GM19372 (cell line): ENCODE data around the gene ALK.

Source experiments
- ATAC-seq: cut with Tn5 transposase; IDR thresholded peaks from one replicate; pipeline ENCODE4 v1.9.1; 2021; ENCODE audit warnings: mild to moderate bottlenecking, low read depth, moderate library complexity; ENCODE audit not compliant: unreplicated experiment

Gene ALK

DNA sequence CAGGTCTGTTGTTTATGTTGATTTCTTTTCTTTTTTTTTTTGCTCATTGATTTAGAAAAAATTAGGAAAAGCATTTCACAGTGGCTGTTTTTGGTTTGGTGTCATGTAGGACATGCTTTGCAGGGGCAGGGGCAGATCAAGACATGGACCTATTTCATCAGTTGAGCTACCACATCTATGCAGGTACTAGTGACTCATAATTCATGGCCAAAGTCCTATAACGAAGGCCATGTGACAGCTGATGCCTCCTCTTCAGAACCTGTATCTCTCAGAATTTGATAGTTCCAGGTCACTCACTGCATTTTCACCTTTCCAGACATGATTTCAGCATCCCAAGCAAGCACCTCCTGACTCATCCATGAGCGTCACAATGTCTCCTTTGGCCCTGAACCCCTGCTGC lies 195.8 kb downstream of the ALK start:
- no peak for ATAC-seq

DNA sequence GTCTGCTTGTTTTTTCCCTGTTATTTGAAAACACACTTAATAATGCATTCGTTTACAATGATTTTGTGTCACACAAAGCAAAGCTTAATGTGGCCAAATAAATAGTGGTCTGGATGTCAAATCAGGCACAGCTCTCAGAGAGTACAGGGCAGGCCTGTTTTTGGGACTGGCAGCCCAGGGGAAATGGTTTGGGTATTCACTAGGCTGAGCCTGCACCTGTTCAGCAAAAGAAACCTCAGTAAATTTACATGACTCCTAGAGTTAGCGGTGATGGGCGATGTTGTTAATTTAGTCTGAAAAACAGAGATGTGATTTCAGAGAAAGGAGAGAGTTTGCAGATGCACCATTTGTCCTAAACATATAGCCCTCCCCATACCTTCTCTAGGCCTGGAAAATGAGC lies 197.1 kb downstream of the ALK start:
- ATAC-seq, result no peak

GRCh38 chr2:29723255-29724001 lies 198.0 kb downstream of the ALK start:
- ATAC-seq, result peak; percentile 83

DNA sequence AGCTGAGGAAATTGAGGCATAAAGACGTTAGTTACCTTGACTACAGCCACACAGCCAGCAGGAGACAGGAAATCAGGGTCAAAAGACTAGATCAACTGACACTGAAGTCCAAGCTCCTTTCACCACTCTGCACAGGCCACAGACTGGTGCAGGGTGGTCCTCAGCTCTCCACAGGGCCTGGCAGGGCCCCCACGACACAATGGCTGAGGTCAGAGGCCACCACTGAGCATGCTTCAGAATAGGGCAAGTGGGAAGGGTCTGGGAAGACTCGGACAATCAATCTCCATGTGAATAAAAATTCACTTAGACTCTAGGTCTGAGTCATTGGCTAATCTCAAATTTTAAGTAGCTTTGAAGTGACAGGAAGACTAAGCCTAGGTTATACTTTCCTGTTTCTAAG lies 201.7 kb downstream of the ALK start:
- no peak for ATAC-seq

GRCh38 chr2:29718076-29718686 lies 203.2 kb downstream of the ALK start:
- ATAC-seq, result no peak

- no peak for ATAC-seq
These were observed 205.7 kb downstream of the ALK start for GRCh38 chr2:29715655-29716054.

DNA sequence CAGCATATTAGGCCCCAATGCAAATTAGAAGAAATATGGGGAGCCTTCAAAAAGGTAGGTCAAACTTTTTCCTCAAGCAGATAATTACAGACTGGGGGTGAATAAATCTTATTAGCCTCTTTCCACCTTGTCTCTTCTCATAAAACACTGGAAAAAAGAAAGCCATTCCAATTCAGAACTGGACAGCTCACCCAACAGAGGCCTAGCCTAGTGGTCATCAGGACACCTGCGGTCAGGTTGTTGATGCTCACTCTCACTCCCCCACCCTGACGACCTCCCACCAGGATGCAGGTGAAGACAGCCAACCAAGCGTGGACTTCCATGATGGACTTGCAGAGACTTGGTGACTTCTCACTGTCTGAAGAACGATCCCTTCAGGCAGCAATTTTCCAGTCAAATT lies 207.1 kb downstream of the ALK start:
- ATAC-seq, result no peak

DNA sequence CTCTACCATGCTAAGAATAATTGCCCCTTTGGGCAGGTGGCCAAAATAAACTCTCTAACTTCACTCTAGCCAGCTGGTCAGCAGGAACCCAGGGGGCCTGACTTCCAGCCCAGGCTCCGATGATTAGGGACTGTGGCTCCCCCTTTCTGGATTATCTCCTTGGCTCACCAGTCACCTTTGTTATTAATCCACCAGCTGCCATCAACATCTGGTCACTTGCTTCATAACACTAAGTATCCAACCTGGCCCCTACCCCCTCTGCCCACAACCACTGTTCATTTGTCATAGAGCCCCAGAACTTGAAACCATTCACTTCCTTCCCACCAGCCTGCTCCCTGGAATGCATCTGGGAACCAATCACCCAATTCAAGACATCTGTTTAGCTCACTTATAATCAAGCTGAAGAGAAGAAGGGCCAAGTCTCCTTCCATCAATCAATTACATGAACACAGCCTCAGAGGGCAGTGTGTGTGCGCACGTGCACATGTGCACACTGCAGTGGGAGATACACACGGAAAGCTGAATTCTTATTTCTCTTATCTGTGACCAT lies 215.1 kb downstream of the ALK start:
- ATAC-seq, result no peak

DNA sequence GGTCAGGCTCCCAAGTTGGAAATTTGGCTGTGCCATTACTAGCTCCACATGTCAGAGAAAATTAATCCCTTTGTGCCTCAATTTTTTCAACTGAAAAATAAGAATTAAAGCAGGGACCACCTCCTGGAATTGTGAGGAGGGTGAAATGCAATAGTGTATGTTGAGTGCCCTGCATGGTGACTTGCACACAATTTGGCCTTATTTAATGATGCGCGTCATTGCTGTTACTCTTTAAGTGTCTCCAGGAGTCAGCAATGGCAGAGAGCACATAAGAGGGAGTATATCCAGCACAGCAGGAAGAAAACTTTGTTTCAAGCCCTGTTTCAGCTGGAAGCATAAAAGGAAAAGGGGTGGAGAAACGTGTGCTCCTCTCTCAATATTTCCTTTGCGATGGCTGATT lies 215.8 kb downstream of the ALK start:
- no peak for ATAC-seq

- no peak for ATAC-seq
These were observed 218.1 kb downstream of the ALK start for GRCh38 chr2:29703336-29703735.

DNA sequence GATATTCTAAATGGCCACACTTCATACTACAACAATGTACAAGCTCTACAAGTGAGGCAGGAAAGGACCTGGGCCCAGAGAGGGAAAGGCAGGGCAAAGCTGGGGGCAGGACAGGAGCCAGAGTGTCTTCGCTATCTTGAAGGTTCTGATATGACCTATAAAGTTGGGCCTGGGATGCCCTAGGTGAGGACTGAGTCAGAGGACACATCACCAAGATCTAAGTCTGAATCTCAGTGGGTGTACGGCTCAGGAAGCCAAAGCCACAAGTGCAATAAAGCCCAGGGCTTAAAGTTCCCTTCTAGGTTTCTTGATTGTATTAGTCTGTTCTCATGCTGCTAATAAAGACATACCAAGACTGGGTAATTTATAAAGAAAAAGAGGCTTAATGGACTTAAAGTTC lies 219.1 kb downstream of the ALK start:
- ATAC-seq, result no peak

DNA sequence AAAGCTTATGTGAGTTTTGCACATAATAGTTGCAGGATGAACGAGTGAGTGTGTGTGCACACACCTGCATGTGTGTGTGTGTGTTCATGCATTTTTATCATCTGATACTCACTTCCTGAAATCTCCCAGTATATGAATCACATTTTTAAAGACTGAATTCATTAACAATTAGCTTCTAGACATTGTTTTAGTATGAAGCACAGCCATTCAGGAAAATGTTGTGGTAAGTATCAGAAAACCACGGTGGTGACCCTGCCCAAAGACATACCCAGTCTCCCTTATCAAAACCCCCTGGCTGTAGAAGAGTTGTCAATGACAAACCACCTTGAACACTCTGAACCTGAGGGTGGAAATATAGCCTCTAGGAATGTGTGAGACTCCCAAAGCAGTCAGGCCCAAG lies 220.8 kb downstream of the ALK start:
- ATAC-seq, result no peak

GRCh38 chr2:29699045-29699444 lies 222.3 kb downstream of the ALK start:
- ATAC-seq, result no peak

DNA sequence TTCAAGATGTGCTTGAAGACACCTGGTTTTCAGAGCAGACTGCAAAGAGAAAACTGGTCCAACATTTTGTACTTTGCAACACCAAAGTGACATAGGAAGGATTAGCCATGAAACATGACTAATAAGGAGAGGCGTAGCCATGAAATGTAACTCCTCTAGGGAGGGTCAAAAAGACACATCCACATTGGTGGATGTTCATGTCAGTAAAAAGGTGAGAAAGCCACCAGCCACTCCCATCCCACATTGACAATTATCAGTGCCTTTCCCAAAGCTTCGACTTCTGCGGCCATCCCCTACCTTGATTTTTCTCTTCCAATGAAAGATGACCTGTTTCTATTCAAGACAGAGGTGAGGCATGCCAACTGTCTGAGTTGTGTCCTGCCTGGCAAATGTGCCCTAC lies 223.2 kb downstream of the ALK start:
- no peak for ATAC-seq

- no peak for ATAC-seq
These were observed 223.7 kb downstream of the ALK start for GRCh38 chr2:29697715-29698114.

GRCh38 chr2:29697181-29697580 lies 224.2 kb downstream of the ALK start:
- no peak for ATAC-seq

DNA sequence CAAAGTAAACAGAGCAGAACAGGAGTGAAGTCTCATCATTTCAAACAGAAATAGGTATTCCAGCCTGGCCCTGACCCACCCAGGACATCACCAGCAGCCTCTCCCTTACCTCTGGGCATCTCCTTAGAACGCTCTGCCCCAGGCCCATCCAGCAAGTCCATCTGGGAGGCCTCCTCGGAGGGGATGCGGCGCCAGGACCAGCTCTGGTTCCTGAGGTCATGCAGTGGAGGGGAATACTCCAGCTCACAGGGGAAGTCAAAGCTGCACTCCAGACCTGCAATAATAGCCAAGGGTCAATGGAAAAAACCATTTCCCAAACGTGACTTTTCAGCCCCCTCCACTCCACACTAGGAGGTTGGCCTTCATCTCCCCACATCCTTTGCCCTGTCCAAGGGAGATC lies 226.6 kb downstream of the ALK start:
- no peak for ATAC-seq

DNA sequence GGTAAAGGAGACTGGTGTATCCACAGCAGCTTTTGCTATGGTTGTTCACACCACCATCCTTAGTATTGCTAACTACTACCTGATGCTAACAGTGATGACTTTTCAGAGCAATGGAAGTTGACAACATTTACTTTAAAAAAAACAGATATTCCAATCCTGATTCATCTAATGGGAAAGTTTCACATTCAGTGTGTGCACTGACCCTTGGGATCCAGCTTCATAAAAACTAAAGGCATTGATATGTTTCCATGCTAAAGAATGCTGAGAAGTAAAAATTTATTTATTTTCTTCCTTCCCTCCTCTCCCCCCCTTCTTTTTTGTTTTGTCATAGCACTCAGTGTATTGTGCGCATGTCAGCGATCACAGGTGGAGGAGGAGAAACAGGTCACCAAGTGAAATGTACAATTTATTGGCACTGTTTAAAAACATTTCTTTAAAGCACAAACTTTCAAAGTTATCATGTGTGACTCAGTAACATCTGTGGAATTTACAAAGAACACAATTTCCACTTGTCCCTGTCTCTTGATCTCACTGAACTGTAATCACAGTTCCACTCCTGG lies 229.9 kb downstream of the ALK start:
- ATAC-seq, result no peak

- ATAC-seq, result no peak
These were observed 231.7 kb downstream of the ALK start for GRCh38 chr2:29689666-29690065.

DNA sequence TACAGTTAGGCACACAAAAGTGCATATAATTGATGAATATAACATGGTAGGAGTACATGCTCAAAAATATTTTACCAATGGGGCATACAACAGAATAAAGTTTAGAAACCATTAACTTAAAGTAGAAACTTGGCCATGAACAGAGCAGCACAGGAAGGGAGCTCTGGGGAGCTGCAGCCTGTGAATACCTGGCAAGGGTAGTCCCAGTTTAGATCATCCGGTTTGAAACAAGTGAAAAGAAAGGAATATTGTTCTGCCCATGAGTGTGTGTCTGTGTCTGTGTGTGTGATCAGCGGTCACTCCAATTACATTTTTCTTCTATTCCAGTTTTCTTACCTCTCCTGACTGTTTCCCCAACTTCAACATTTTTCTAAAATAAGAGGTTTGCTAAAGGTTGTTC lies 233.0 kb downstream of the ALK start:
- no peak for ATAC-seq

DNA sequence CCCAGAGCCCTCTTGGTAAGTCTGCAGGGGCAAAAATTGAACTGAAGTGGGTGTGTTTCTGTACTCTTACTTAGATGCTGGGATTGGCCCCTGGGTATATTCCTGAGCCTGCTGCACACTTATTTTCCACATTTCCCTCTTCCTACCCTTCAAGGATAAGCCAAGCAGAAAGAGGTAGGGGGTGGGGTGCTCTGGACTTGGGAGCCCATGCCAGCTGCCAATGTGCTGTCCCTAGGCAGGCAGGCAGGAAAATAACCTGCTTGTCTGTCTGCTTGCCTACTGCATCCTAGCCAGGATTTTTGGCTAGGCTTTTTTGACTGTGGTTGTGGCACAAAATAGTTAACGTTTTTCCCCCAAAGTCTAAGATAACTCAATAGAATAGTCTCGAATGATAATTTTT lies 234.3 kb downstream of the ALK start:
- no peak for ATAC-seq

DNA sequence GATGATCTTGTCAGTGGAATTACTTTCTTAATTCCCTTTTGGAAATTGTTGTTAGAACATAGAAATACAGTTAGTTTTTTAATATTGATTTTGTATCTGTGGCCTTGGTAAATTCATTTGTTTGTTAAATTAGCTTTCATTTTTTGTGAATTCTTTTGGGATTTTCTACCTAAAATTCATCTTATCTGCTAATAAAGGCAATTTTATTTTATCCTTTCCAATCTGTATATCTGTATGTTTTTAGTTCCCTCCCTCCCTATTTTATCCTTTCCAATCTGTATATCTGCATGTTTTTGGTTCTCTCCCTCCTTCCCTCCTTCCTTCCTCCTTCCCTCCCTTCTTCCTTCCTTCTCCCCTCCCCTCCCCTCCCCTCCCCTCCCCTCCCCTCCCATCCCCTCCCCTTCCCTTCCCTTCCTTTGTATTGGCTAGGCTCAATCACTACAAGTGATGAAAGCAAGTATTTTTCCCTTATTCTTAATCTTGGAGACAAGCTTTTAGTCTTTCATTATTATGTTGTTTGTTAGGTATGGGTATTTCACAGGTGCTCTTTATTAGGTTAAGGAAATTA lies 244.4 kb downstream of the ALK start:
- no peak for ATAC-seq
